Sigmoid colon (tissue), 4 donors: Measurements from ENCODE around the gene GMNN.

Source experiments
- CTCF ChIP-seq, 4 experiments: fragments of 450-650 bp in 3 of 4; fragments of 200-600 bp in 1 of 4; IDR thresholded peaks; one replicate each; pipeline ENCODE4 v1.5.1; 2016 to 2019; ENCODE audit warnings: antibody characterized with exemption in 4 of 4, mild to moderate bottlenecking in 3 of 4, moderate library complexity in 2 of 4
- POLR2AphosphoS5 ChIP-seq, 4 donors: sonication (generic); formaldehyde crosslinking; IDR thresholded peaks; one replicate each; pipeline ENCODE4 v1.6.1; 2017; ENCODE audit warnings: antibody characterized with exemption in 4 of 4

- TF ChIP-seq POLR2AphosphoS5 (IDR thresholded peaks at IDR 0.05) (no peak), CTCF (IDR thresholded peaks at IDR 0.05) (no peak)
These were observed 47.2 kb downstream of the GMNN start for GRCh38 chr6:24821860-24822444.
